Measurements from ENCODE around the gene SLC35F3. TPM values are rescaled to one million over a fixed set of nuclear protein-coding genes. Genes with fewer than 3 reads are reported as not detected.

SLC35F3 gene
- total RNA-seq, 1 experiment from 2014 or later = 22.7 TPM

DNA sequence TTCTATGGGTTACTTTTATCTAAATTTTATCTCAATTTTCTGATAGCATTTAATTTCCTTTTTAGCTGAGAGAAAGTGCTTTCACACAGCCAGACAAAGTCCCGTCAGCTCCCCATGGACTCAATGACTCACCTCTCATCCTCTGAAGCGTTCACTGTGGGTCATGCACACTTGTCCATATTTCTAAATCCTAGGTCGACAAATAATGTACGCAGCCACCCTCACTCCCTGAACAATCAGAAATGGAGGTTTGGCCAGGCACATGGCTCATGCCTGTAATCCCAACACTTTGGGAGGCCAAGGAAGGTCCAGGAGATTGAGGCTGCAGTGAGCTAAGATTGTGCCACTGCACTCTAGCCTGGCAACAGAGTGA is 426.4 kb downstream of the SLC35F3 start:
- CTCF ChIA-PET = no interaction called here
- POLR2A ChIA-PET (ENCODE audit: low non-redundant PET) = no interaction called here
- H3K27me3 ChIP-seq (replicated peaks; ENCODE audit: insufficient read depth, low read depth, low read length, poor library complexity) = no peaks in the 10 kb centered on the region
- H3K4me1 ChIP-seq (ENCODE audit: insufficient read depth, low read length, poor library complexity, severe bottlenecking) = peaks cover 5% of the 10 kb centered on the region
- no peaks in the 10 kb centered on the region for H3K36me3 ChIP-seq (ENCODE audit: insufficient read depth, low read length, poor library complexity, severe bottlenecking)
- no peak for TF ChIP-seq EZH2 (IDR thresholded peaks at IDR 0.05; ENCODE audit: borderline replicate concordance, low read depth, low read length, poor library complexity, severe bottlenecking)
- TF ChIP-seq, protein P1, sequence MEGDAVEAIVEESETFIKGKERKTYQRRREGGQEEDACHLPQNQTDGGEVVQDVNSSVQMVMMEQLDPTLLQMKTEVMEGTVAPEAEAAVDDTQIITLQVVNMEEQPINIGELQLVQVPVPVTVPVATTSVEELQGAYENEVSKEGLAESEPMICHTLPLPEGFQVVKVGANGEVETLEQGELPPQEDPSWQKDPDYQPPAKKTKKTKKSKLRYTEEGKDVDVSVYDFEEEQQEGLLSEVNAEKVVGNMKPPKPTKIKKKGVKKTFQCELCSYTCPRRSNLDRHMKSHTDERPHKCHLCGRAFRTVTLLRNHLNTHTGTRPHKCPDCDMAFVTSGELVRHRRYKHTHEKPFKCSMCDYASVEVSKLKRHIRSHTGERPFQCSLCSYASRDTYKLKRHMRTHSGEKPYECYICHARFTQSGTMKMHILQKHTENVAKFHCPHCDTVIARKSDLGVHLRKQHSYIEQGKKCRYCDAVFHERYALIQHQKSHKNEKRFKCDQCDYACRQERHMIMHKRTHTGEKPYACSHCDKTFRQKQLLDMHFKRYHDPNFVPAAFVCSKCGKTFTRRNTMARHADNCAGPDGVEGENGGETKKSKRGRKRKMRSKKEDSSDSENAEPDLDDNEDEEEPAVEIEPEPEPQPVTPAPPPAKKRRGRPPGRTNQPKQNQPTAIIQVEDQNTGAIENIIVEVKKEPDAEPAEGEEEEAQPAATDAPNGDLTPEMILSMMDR (conservative IDR thresholded peaks at IDR 0.05; ENCODE audit: low read depth, low read length) = no peak
- no peak overlapping the region for H3K27ac ChIP-seq (ENCODE audit: low read depth, low read length, poor library complexity, severe bottlenecking)
- DNase-seq (ENCODE audit: low spot score) = no peak
- intact Hi-C loops (cut with micrococcal nuclease; ENCODE audit: unreplicated experiment) = no loop called here
- no peak overlapping the region for H3K4me3 ChIP-seq (ENCODE audit: low read depth, low read length, poor library complexity, severe bottlenecking)
- H3K9me3 ChIP-seq (ENCODE audit: low read depth, low read length, poor library complexity, severe bottlenecking) = peaks cover 4% of the 10 kb centered on the region
- BruUV-seq (replicated peaks) = no TSS peak

- no peak overlapping the region for H3K27ac ChIP-seq (ENCODE audit: low read depth, low read length, poor library complexity, severe bottlenecking)
- no peak for TF ChIP-seq EZH2 (IDR thresholded peaks at IDR 0.05; ENCODE audit: borderline replicate concordance, low read depth, low read length, poor library complexity, severe bottlenecking)
- TF ChIP-seq, protein P1 (conservative IDR thresholded peaks at IDR 0.05; ENCODE audit: low read depth, low read length) = no peak
- intact Hi-C loops (cut with micrococcal nuclease; ENCODE audit: unreplicated experiment) = no loop called here
- ChIA-PET POLR2A (ENCODE audit: low non-redundant PET) (no interaction called here), CTCF (no interaction called here)
- H3K4me3 ChIP-seq (ENCODE audit: low read depth, low read length, poor library complexity, severe bottlenecking) = no peak overlapping the region
- no peak for DNase-seq (ENCODE audit: low spot score)
- H3K27me3 ChIP-seq (replicated peaks; ENCODE audit: insufficient read depth, low read depth, low read length, poor library complexity) = no peaks in the 10 kb centered on the region
- no TSS peak for BruUV-seq (replicated peaks)
- H3K4me1 ChIP-seq (ENCODE audit: insufficient read depth, low read length, poor library complexity, severe bottlenecking) = peaks cover under 1% of the 10 kb centered on the region
- peaks cover 10% of the 10 kb centered on the region for H3K9me3 ChIP-seq (ENCODE audit: low read depth, low read length, poor library complexity, severe bottlenecking)
- no peaks in the 10 kb centered on the region for H3K36me3 ChIP-seq (ENCODE audit: insufficient read depth, low read length, poor library complexity, severe bottlenecking)
These were observed 427.0 kb downstream of the SLC35F3 start for GRCh38 chr1:234331507-234331906.

GRCh38 chr1:234336359-234336758 is 431.9 kb downstream of the SLC35F3 start:
- no peaks in the 10 kb centered on the region for H3K36me3 ChIP-seq (ENCODE audit: insufficient read depth, low read length, poor library complexity, severe bottlenecking)
- no TSS peak for BruUV-seq (replicated peaks)
- H3K4me3 ChIP-seq (ENCODE audit: low read depth, low read length, poor library complexity, severe bottlenecking) = no peak overlapping the region
- TF ChIP-seq, protein P1 (conservative IDR thresholded peaks at IDR 0.05; ENCODE audit: low read depth, low read length) = no peak
- no peak for TF ChIP-seq EZH2 (IDR thresholded peaks at IDR 0.05; ENCODE audit: borderline replicate concordance, low read depth, low read length, poor library complexity, severe bottlenecking)
- no peak overlapping the region for H3K27ac ChIP-seq (ENCODE audit: low read depth, low read length, poor library complexity, severe bottlenecking)
- no peaks in the 10 kb centered on the region for H3K27me3 ChIP-seq (replicated peaks; ENCODE audit: insufficient read depth, low read depth, low read length, poor library complexity)
- peaks cover 44% of the 10 kb centered on the region for H3K9me3 ChIP-seq (ENCODE audit: low read depth, low read length, poor library complexity, severe bottlenecking)
- H3K4me1 ChIP-seq (ENCODE audit: insufficient read depth, low read length, poor library complexity, severe bottlenecking) = no peaks in the 10 kb centered on the region
- CTCF ChIA-PET = no interaction called here
- no peak for DNase-seq (ENCODE audit: low spot score)
- POLR2A ChIA-PET (ENCODE audit: low non-redundant PET) = no interaction called here
- intact Hi-C loops (cut with micrococcal nuclease; ENCODE audit: unreplicated experiment) = no loop called here
